ENCODE results near the gene DLGAP4.

The DLGAP4 gene

DNA sequence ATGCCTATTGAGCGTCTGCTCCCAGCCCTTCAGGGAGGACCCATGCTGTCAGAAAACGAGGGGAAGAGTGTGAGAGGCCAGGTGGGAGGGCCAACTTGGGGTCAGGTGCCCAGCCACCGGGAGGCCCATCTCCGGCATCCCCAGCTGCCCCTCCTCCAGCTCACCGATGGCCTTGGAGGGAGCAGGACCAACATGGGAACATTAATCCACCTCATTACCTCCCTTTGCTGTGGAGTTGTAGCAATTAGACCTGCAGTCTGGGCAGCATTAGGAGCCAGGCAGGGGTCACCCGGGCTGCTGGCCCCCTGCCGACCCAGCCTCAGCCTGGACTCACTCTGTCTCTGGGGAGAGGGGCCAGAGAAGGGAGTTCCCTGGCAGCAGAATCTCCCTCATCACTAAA, 25.1 kb downstream of the DLGAP4 start:
- no peak for DNase-seq (ENCODE audit: low spot score)

DNA sequence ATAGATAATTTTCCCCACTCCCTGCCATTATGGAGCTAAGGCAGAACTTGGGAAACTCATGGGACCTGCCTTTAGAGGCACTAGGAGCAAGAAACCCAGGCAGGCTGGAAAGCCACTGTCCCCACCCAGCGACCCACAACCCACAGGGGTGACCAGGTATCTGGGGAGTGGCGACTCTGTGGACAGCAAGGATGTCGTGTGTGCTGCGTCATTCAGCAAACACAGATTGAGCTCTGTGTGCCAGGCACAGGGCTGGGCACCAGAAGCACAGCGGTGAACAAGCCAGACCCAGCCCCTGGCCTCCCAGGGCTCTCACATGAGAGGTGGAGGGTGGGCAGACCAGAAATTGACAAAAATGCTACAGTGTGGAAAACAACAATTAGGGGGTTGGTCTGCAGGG, 27.7 kb downstream of the DLGAP4 start:
- DNase-seq (ENCODE audit: low spot score) = no peak

DNA sequence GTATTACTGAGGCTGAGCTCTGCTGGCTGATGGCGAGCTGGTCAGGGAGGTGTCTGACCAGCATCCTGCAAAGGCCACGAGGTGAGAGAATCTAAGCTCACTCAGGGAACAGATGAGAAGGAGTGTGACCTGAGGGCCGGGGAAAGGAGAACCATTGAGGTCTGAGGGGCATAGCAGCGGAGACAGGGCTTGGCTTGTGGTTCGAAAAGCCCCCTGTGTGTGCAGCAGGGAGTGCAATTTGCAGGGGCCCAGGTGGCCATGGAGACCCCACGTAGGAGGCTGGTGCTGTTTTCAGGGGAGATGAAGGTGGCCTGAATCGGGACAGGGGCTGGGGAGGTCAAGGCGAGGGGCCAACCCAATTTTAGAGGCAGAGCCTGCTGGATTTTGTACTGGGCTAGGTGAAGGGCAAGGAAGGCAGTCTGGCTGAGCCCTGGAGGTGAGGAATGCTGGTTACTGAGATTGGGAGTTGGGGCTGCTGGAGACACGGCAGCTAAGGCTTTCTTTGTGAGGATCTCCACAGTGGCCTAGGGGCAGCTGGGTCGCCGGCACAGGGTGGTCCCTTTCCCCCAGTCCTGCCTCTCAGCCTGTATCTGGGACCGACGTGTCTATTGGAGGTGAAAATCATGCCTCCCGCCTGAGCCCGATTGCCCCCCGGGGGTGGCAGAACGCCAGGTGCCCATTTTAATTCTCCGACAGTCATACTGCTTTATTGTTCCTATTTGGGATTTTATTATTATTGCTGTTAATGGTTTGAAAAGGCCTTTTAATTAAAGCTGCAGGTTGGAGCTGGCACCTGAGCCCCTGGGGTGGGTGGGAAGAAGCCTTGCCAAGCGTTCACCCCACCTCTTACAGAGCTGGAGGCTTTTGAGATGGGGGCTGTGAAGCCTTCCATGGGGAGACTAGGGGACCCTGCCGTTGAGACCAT, 28.4 kb downstream of the DLGAP4 start:
- DNase-seq (ENCODE audit: low spot score) = no peak

DNA sequence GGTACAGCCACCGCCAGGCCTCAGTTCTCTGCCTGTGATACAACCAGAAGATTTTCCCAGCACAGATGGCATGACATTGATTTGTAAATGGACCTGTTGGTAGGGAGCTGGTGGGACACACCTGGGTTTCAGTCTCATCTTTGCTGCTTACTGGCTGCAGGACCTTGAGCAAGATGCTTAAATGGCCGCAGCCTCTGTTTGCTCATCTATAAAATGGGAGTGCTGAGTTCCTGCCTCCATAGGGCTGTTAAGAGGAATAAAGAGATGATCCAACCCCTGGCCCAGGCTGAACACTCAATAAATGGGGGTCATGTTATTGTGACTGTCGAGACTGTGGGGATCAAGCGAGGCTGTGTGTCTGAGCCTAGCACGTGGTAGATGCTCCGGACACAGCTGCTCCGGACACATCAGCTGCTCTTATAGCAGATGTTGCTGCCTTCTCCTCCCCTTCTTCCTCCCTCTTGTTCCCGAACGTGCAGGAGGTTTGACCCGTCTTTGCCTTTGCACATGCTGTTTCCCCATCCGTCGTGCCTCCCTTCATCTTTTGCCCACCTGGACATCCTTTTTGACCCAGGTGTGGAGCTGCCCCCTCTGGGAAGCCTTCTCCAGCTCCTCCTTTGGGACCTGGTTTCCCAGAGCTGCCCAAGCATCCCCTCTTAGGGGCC, 29.2 kb downstream of the DLGAP4 start:
- DNase-seq (ENCODE audit: low spot score) = no peak

GRCh38 chr20:36336204-36336603, 30.1 kb downstream of the DLGAP4 start:
- no peak for DNase-seq (ENCODE audit: low spot score)

- no peak for DNase-seq (ENCODE audit: low spot score)
Observed at GRCh38 chr20:36336954-36337704, 31.0 kb downstream of the DLGAP4 start.

GRCh38 chr20:36337886-36338285, 31.7 kb downstream of the DLGAP4 start:
- no peak for DNase-seq (ENCODE audit: low spot score)

DNA sequence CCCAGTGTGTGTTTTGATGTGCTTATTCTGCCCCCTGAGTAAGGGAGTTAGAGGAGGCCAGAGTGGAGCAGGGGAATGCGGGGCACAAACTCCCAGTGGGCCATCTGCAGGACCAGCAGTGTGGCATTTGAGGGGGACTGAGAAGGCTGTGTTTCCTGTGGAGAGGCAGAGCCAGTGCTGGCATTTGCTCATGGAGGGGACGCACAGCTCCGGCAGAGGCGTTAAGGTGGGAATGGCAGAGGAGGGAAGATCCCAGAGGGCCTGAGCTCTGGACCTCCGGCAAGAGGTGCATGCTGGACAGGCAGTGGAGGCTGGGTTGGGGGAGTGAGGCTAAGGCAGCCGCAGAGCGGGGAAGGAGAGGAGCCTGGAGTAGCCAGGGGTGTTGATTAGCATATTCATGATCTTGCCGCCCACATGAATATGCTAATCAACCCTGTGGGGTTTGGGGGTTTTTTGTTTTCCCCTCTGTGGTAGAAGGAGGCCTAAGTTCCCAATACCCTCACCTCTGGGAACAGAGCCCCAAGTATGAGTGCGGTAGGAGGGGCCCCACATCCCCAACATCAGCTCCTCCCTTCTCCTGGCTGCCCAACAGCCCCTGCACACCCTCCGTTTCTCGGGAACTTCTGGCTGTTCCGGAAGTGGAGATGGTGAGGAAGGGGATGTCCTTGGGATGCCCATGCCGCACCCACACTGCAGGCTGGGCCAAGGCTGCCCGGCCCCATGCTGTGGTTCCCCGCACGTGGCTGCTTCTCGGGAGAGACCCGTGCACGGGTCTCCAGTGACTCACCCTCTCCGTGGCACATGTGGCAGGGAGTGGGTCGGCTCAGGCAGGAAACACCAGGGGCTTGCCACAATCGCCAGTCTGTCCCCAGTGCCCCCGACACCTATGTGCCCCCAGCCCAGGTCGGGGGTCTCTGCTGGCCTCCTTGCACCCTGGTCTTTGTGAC, 33.8 kb downstream of the DLGAP4 start:
- DNase-seq (ENCODE audit: low spot score) = no peak

DNA sequence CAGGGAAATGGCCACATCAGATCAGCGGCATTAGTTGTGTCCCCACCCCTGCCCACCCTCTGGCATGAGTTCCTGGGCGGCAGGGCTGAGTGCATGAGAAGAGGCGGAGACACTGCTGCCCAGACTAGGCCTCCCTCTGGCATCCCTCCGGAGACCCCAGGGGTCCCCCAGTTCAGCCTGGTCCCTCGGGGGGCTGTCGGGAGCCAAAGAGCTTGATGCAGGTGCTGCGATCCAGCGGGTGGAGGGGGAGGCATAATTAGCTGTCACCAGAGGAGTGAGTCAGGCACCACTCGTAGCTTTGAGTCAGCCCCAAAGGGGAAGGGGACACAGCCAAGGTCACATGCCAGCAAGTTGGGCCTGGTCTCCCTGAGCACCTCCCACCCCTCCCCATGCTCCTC, 34.5 kb downstream of the DLGAP4 start:
- no peak for DNase-seq (ENCODE audit: low spot score)

DNA sequence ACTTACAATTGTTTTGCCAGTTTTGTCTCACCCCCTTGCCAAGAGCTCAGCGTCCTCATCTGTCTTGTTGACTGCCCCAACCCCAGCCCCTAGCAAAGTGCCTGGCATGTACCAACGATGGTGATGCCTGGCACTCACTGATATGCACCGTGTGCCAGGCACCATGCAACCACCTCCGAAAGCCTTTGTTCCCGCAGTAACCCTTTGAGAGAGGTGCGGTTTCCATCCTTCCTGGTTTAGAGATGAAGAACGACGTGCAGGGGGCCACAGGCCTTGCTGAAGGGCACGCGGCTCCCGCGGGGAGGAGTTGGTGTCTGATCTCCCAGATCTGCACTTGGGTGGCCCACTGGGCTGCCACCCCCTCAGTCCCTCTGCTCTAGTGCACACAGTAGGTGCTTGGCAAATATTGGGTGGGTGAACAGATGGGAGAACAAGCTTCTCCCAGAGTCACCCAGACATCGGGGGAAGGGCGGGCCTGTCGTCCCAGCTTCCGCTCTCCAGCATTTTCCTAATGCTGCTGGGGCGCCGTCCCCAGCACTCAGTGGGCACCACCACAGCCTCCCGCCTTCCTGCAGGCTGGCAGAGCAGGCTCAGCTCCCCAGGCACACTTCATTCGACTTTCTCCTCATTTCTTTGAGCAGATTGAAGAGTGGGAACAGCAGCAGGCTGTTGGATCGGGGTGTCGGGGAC, 35.3 kb downstream of the DLGAP4 start:
- DNase-seq (ENCODE audit: low spot score) = no peak

DNA sequence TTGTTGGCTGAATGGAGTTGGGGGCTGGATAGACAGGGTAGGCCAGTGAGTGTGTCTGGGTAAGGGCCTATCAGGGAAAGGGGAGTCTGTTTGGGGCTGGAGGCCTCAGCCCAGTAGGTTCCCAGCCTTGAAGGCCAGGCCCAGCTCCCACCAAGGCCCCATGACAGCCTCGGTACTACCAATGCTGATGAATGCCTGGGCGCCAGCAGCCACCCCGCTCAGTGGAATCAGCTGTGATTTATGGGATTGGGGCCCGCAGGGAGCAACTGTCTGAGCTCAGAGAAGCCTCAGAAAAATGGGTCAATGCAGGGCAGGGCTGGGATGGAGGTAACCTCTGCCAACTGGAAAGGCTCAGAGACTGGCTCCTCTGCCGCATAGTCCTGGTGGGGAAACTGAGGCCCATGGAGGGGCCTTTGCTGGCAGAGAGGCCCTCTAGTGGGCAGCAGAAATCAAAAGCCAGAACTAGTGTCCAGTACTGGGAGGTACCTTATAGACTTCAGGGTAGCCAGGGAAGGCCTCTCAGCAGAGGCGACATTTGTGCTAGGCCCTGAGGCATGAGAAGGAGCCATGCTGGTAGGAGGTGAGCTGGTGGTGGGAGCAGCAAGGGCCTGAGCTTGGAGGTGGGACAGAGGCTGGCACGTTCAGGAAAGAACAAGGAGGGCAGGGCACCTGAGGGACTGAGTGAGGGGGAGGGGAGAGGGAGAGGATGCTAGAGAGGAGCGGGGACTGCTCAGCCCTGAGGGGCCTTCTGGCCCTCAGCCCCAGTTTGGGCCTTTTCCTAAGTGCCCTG, 36.4 kb downstream of the DLGAP4 start:
- no peak for DNase-seq (ENCODE audit: low spot score)

- no peak for DNase-seq (ENCODE audit: low spot score)
Observed at GRCh38 chr20:36343641-36344040, 37.5 kb downstream of the DLGAP4 start.

GRCh38 chr20:36344517-36345132, 38.5 kb downstream of the DLGAP4 start:
- peak; percentile 10 for DNase-seq (ENCODE audit: low spot score)

DNA sequence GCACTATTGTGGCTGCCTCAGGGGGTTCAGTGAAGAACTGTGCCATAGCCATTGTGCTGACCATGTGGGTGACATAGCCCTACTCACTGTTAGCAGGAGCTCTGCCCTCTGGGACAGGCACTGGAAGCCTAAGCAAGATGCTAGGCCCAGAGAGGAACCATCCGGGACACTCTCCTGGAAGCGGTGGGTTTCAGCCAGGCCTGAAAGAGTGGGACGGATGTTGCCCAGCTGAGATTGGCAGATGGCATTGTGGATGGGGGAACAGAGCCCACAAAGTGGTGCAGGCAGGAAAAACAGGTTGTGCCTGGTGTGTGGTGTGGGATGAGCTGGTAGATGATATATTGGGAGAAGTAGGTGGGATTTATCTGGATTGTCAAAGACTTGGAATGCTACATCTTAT, 40.1 kb downstream of the DLGAP4 start:
- no peak for DNase-seq (ENCODE audit: low spot score)

DNA sequence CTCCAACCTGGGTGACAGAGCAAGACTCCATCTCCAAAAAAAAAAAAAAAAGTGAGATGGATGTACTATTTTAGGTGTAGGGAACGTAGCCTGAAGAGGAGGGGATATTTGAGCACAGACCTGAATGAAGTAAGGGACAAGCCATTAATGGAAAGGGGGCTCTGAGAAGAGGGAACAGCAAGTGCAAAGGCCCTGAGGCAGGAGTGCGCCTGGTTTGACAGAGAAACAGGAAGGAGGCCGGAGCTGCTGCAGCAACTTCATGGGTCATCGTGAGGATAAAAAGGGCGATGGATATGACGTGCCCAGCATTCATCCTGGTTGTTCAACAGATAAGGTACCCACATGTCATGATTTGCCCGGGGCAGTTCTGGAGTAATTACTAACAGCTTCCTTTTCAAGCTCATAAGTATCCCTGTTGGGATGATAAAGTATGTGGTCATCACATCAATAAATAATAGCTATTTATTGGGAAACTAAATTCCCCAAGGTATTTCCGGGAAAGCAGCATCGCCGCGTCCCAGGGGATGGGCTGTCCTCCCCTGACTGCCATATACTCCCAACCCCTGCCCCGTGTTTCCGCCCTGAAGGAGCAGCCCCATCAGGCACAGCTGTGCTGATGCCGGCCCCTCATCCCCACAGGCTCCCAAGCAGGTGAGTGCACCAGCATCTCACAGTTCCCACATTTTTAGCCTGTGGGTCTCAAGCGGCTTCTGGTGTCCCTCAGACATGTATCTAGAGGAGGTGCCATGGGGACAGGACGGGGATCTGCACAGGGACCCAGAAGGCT, 43.4 kb downstream of the DLGAP4 start:
- no peak for DNase-seq (ENCODE audit: low spot score)

DNA sequence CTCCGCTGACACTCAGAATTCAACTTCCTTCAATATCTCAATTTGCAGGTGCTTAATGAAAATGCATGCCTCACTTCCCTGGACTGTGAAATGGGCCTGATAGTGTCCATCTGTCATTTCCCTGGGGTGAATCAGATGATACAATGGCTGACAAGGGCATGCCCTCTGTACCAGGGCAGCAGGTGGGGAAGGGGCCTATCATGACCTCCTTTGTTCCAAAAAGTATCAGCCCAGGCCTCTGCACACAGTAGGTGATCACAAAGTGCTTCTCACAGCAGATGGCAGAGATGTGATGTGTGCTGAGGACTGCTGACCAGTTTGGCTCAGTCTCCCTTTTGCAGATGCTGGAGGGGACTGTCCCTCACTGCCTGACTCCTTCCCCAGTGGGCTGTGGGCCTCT, 44.3 kb downstream of the DLGAP4 start:
- DNase-seq (ENCODE audit: low spot score) = no peak

DNA sequence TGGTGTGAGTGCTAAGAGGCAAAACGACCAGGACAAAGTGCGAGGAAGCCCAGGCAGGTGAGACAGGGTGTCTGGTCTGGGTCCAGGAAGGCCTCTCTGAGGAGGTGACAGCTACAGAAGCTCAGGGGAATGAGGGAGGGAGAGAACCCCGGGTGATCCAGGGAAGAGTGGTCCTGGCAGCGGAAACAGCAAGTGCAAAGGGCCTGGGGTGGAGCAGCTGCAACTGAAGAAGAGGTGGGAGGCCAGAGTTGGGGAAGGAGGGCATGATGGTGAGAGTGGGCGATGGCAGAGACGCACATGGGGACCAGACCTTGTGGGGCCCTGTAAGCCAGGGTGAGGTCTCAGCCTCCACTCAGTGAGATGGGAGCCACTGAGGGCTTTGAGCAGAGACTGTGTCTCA, 45.8 kb downstream of the DLGAP4 start:
- DNase-seq (ENCODE audit: low spot score) = no peak

GRCh38 chr20:36352843-36353553, 46.9 kb downstream of the DLGAP4 start:
- no peak for DNase-seq (ENCODE audit: low spot score)
